DOHH2 (cell line): Measurements from ENCODE around the gene PCARE.

Experiments used
- H3F3A ChIP-seq: fragments of 200-600 bp; sonication (generic), shearing (Covaris generic); 2 replicates; pipeline ENCODE4 v1.6.0; 2016; ENCODE audit warnings: antibody characterized with exemption, mild to moderate bottlenecking; ENCODE audit not compliant: control insufficient read depth, insufficient read depth
- H3K27ac ChIP-seq: fragments of 200-600 bp; sonication (generic); 2 replicates; pipeline ENCODE4 v1.5.1; 2014; ENCODE audit warnings: low read depth, mild to moderate bottlenecking, low read length, moderate library complexity
- H3K27me3 ChIP-seq: fragments of 200-600 bp; sonication (generic); 2 replicates; pipeline ENCODE4 v1.6.1; 2014; ENCODE audit warnings: mild to moderate bottlenecking, low read length, mixed read lengths; ENCODE audit not compliant: control insufficient read depth
- H3K36me3 ChIP-seq: fragments of 200-600 bp; sonication (generic); 2 replicates; pipeline ENCODE4 v1.6.1; 2014; ENCODE audit warnings: mild to moderate bottlenecking, low read length, moderate library complexity, mixed read lengths; ENCODE audit not compliant: control insufficient read depth
- H3K4me1 ChIP-seq: fragments of 200-600 bp; sonication (generic); 2 replicates; pipeline ENCODE4 v1.6.1; 2014; ENCODE audit warnings: mild to moderate bottlenecking, low read length, mixed read lengths; ENCODE audit not compliant: control insufficient read depth
- H3K4me2 ChIP-seq: fragments of 200-600 bp; sonication (generic); 2 replicates; pipeline ENCODE4 v1.6.0; 2014; ENCODE audit warnings: mild to moderate bottlenecking, low read length, moderate library complexity
- H3K4me3 ChIP-seq: fragments of 200-600 bp; sonication (generic); 2 replicates; pipeline ENCODE4 v1.5.1; 2014; ENCODE audit warnings: mild to moderate bottlenecking, low read length, mixed read lengths
- H3K79me2 ChIP-seq: fragments of 200-600 bp; sonication (generic); 2 replicates; pipeline ENCODE4 v1.6.1; 2014; ENCODE audit warnings: mild to moderate bottlenecking, low read length, mixed read lengths; ENCODE audit not compliant: control insufficient read depth
- H3K9me2 ChIP-seq: fragments of 200-600 bp; sonication (generic); replicated peaks from 2 replicates; pipeline ENCODE4 v1.6.1; 2014; ENCODE audit warnings: mild to moderate bottlenecking, low read length, mixed read lengths; ENCODE audit not compliant: control insufficient read depth
- H3K9me3 ChIP-seq: fragments of 200-600 bp; sonication (generic); 2 replicates; pipeline ENCODE4 v1.6.1; 2014; ENCODE audit warnings: antibody characterized with exemption, low read length, mixed read lengths; ENCODE audit not compliant: control insufficient read depth, insufficient read depth
- H4K20me1 ChIP-seq: fragments of 200-600 bp; sonication (generic); 2 replicates; pipeline ENCODE4 v1.6.0; 2014; ENCODE audit warnings: low read depth, mild to moderate bottlenecking, antibody characterized with exemption, low read length, moderate library complexity; ENCODE audit not compliant: control insufficient read depth, insufficient read depth
- EZH2phosphoT487 ChIP-seq: fragments of 200-600 bp; sonication (generic); IDR thresholded peaks from 2 replicates; pipeline ENCODE4 v1.6.1; 2017; ENCODE audit warnings: borderline replicate concordance, mild to moderate bottlenecking, antibody characterized with exemption, low read length, moderate library complexity, mixed read lengths
- TF ChIP-seq, protein P1 (sequence below): fragments of 200-600 bp; sonication (generic); IDR thresholded peaks from one replicate; pipeline ENCODE4 v1.5.1; 2014; ENCODE audit warnings: antibody characterized with exemption, mild to moderate bottlenecking, low read depth, low read length; ENCODE audit not compliant: poor library complexity, severe bottlenecking

PCARE gene

DNA sequence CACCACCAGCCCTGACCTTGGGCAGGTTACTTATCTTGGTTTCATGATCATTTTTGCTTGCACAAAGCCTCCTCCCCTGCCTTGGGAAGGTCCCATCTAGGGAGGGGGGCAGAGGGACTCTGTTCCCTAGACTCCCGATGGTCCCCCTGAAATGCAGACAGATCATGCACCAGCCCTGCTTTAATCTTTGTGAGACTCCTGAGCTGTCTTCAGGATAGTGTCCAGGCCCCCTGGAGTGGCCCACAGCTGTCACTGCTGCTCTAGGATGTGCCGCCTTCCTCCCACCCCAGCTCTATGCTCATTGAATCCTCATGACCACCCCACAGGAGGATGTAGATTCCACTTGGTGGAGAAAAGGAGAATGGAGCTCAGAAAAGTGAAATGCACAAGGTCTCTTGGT is 28.0 kb downstream of the PCARE start:
- Histone ChIP-seq H3K36me3 (no peaks in the 10 kb centered on the region), H3K27me3 (no peaks in the 10 kb centered on the region), H3K9me3 (no peaks in the 10 kb centered on the region), H3K9me2 (no peaks in the 10 kb centered on the region), H3F3A (no peaks in the 10 kb centered on the region), H3K4me2 (no peak overlapping the region), H3K27ac (no peak overlapping the region), H3K79me2 (no peaks in the 10 kb centered on the region), H3K4me3 (no peak overlapping the region), H3K4me1 (no peaks in the 10 kb centered on the region), H4K20me1 (no peaks in the 10 kb centered on the region)
- TF ChIP-seq EZH2phosphoT487 = no peak
- TF ChIP-seq, protein P1, sequence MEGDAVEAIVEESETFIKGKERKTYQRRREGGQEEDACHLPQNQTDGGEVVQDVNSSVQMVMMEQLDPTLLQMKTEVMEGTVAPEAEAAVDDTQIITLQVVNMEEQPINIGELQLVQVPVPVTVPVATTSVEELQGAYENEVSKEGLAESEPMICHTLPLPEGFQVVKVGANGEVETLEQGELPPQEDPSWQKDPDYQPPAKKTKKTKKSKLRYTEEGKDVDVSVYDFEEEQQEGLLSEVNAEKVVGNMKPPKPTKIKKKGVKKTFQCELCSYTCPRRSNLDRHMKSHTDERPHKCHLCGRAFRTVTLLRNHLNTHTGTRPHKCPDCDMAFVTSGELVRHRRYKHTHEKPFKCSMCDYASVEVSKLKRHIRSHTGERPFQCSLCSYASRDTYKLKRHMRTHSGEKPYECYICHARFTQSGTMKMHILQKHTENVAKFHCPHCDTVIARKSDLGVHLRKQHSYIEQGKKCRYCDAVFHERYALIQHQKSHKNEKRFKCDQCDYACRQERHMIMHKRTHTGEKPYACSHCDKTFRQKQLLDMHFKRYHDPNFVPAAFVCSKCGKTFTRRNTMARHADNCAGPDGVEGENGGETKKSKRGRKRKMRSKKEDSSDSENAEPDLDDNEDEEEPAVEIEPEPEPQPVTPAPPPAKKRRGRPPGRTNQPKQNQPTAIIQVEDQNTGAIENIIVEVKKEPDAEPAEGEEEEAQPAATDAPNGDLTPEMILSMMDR = no peak

- Histone ChIP-seq H3K27ac (no peak overlapping the region), H3K4me3 (no peak overlapping the region), H3K4me1 (no peaks in the 10 kb centered on the region), H3K9me2 (no peaks in the 10 kb centered on the region), H3K79me2 (no peaks in the 10 kb centered on the region), H3K4me2 (no peak overlapping the region), H3K36me3 (no peaks in the 10 kb centered on the region), H3K9me3 (no peaks in the 10 kb centered on the region), H3K27me3 (peaks cover 3% of the 10 kb centered on the region; the same call in 1 of the 2 replicates), H3F3A (no peaks in the 10 kb centered on the region), H4K20me1 (no peaks in the 10 kb centered on the region)
- TF ChIP-seq, protein P1 = no peak
- no peak for TF ChIP-seq EZH2phosphoT487
Measured at GRCh38 chr2:29044459-29044858, 29.9 kb downstream of the PCARE start.

- no peaks in the 10 kb centered on the region for H3K9me2 ChIP-seq
- TF ChIP-seq EZH2phosphoT487 = no peak
- TF ChIP-seq, protein P1 = no peak
Measured at GRCh38 chr2:29042561-29043075, 31.7 kb downstream of the PCARE start.

More at GRCh38 chr2:29042561-29043075, 31.7 kb downstream of the PCARE start:
- Histone ChIP-seq H3K79me2 (no peaks in the 10 kb centered on the region), H3K36me3 (no peaks in the 10 kb centered on the region), H4K20me1 (no peaks in the 10 kb centered on the region), H3K4me2 (no peak overlapping the region), H3K27ac (no peak overlapping the region), H3K4me1 (no peaks in the 10 kb centered on the region), H3F3A (no peaks in the 10 kb centered on the region), H3K4me3 (no peak overlapping the region), H3K27me3 (peaks cover 4% of the 10 kb centered on the region; the same call in 1 of the 2 replicates), H3K9me3 (no peaks in the 10 kb centered on the region)
